Measurements from ENCODE around the gene ANK2. TPM values are rescaled to one million over a fixed set of nuclear protein-coding genes. Genes with fewer than 3 reads are reported as not detected.

Gene ANK2
- total and polyA plus RNA-seq, 2 of the 13 experiments (the other 11 are each of a cell fraction or from before 2014, with no cell fraction given), result 2.7 to 15.1 TPM

DNA sequence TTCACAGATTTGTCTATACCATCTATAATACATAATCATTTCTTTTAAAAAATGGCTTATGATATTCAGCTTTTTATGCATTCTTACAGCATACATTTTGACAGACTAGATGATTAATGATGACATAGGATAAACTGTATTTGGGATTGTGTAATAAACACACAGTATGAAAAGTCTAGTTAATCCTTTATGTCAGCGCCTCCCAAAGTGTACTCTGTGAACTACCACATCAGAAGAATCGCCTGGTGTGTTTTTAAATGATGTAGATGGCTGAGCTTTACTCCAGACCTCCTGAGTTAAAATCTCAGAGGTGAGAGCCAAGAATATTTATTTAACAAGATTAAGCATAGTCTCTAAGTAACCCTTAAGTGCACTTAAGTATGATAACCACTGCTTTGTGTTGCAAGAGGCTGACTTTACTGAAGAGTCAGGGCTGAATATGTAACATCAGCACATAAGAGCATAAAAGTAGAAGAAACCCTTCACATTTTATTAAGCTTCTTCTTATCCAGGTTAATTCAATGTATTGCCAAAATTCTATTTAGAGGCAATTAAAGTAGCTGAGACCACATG is 104.2 kb downstream of the ANK2 start (continued):
- 0 out of 2 replicates have a peak, but pooled peaks have one; percentile 29 for TF ChIP-seq RXRB (CRISPR knock-in tag; IDR thresholded peaks at IDR 0.05; ENCODE audit: borderline replicate concordance)
- TF ChIP-seq, protein P1, sequence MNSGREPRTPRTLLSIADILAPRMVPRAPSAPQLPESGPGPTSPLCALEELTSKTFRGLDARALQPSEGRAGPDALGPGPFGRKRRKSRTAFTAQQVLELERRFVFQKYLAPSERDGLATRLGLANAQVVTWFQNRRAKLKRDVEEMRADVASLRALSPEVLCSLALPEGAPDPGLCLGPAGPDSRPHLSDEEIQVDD (CRISPR knock-in tag; IDR thresholded peaks at IDR 0.05; ENCODE audit: borderline replicate concordance), result no peak
- TF ChIP-seq ASH2L (IDR thresholded peaks at IDR 0.05; ENCODE audit: insufficient read length, low read depth, low read length), result no peak
- TF ChIP-seq NR2F6 (IDR thresholded peaks at IDR 0.05), result no peak
- TF ChIP-seq NR2F6 (CRISPR knock-in tag; IDR thresholded peaks at IDR 0.05), result no peak
- peak; percentile 80 to 85 for TF ChIP-seq MAFK (conservative IDR thresholded peaks at IDR 0.05 in 1 of 2, IDR thresholded peaks at IDR 0.05 in 1 of 2; ENCODE audit: low read length in 2 of 2)
- TF ChIP-seq, protein P2, sequence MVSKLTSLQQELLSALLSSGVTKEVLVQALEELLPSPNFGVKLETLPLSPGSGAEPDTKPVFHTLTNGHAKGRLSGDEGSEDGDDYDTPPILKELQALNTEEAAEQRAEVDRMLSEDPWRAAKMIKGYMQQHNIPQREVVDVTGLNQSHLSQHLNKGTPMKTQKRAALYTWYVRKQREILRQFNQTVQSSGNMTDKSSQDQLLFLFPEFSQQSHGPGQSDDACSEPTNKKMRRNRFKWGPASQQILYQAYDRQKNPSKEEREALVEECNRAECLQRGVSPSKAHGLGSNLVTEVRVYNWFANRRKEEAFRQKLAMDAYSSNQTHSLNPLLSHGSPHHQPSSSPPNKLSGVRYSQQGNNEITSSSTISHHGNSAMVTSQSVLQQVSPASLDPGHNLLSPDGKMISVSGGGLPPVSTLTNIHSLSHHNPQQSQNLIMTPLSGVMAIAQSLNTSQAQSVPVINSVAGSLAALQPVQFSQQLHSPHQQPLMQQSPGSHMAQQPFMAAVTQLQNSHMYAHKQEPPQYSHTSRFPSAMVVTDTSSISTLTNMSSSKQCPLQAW (CRISPR knock-in tag; IDR thresholded peaks at IDR 0.05), result no peak
- TF ChIP-seq, protein P3, sequence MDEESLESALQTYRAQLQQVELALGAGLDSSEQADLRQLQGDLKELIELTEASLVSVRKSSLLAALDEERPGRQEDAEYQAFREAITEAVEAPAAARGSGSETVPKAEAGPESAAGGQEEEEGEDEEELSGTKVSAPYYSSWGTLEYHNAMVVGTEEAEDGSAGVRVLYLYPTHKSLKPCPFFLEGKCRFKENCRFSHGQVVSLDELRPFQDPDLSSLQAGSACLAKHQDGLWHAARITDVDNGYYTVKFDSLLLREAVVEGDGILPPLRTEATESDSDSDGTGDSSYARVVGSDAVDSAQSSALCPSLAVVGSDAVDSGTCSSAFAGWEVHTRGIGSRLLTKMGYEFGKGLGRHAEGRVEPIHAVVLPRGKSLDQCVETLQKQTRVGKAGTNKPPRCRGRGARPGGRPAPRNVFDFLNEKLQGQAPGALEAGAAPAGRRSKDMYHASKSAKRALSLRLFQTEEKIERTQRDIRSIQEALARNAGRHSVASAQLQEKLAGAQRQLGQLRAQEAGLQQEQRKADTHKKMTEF (CRISPR knock-in tag; IDR thresholded peaks at IDR 0.05), result 0 out of 2 replicates have a peak, but pooled peaks have one; percentile 30
- peak; percentile 89 for TF ChIP-seq SMC3 (IDR thresholded peaks at IDR 0.05; ENCODE audit: low read length)
- no peak for TF ChIP-seq SMARCC2 (IDR thresholded peaks at IDR 0.05)
- peak; percentile 18 to 45; a peak in 3 of 4 replicates for TF ChIP-seq EP300 (IDR thresholded peaks at IDR 0.05; ENCODE audit: low read depth in 2 of 2, low read length in 2 of 2)
- no peak for TF ChIP-seq EP300 (CRISPR knock-in tag; IDR thresholded peaks at IDR 0.05; ENCODE audit: borderline replicate concordance)
- no peak for TF ChIP-seq ZSCAN29 (CRISPR knock-in tag; conservative IDR thresholded peaks at IDR 0.05)
- TF ChIP-seq STAG1 (CRISPR knock-in tag; IDR thresholded peaks at IDR 0.05), result peak; percentile 71
- no peak for TF ChIP-seq SNAI1 (CRISPR knock-in tag; IDR thresholded peaks at IDR 0.05; ENCODE audit: borderline replicate concordance)
- TF ChIP-seq, protein P4, sequence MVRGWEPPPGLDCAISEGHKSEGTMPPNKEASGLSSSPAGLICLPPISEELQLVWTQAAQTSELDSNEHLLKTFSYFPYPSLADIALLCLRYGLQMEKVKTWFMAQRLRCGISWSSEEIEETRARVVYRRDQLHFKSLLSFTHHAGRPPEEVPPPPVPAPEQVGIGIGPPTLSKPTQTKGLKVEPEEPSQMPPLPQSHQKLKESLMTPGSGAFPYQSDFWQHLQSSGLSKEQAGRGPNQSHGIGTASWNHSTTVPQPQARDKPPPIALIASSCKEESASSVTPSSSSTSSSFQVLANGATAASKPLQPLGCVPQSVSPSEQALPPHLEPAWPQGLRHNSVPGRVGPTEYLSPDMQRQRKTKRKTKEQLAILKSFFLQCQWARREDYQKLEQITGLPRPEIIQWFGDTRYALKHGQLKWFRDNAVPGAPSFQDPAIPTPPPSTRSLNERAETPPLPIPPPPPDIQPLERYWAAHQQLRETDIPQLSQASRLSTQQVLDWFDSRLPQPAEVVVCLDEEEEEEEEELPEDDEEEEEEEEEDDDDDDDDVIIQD (CRISPR knock-in tag; IDR thresholded peaks at IDR 0.05; ENCODE audit: low read depth), result 0 out of 2 replicates have a peak, but pooled peaks have one; percentile 34
- TF ChIP-seq, protein P5, sequence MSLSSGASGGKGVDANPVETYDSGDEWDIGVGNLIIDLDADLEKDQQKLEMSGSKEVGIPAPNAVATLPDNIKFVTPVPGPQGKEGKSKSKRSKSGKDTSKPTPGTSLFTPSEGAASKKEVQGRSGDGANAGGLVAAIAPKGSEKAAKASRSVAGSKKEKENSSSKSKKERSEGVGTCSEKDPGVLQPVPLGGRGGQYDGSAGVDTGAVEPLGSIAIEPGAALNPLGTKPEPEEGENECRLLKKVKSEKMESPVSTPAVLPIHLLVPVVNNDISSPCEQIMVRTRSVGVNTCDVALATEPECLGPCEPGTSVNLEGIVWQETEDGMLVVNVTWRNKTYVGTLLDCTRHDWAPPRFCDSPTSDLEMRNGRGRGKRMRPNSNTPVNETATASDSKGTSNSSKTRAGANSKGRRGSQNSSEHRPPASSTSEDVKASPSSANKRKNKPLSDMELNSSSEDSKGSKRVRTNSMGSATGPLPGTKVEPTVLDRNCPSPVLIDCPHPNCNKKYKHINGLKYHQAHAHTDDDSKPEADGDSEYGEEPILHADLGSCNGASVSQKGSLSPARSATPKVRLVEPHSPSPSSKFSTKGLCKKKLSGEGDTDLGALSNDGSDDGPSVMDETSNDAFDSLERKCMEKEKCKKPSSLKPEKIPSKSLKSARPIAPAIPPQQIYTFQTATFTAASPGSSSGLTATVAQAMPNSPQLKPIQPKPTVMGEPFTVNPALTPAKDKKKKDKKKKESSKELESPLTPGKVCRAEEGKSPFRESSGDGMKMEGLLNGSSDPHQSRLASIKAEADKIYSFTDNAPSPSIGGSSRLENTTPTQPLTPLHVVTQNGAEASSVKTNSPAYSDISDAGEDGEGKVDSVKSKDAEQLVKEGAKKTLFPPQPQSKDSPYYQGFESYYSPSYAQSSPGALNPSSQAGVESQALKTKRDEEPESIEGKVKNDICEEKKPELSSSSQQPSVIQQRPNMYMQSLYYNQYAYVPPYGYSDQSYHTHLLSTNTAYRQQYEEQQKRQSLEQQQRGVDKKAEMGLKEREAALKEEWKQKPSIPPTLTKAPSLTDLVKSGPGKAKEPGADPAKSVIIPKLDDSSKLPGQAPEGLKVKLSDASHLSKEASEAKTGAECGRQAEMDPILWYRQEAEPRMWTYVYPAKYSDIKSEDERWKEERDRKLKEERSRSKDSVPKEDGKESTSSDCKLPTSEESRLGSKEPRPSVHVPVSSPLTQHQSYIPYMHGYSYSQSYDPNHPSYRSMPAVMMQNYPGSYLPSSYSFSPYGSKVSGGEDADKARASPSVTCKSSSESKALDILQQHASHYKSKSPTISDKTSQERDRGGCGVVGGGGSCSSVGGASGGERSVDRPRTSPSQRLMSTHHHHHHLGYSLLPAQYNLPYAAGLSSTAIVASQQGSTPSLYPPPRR (CRISPR knock-in tag; IDR thresholded peaks at IDR 0.05; ENCODE audit: borderline replicate concordance), result no peak
- TF ChIP-seq MAFF (IDR thresholded peaks at IDR 0.05; ENCODE audit: low read depth, low read length), result peak; percentile 83
